M059J (cell line): ENCODE results near the gene C1orf21. TPM values are rescaled to one million over a fixed set of nuclear protein-coding genes. Genes with fewer than 3 reads are reported as not detected.

Experiments used
- DNase-seq: peaks from one replicate; pipeline ENCODE4 v3.0.0-alpha.2; 2012; ENCODE audit warnings: low read depth
- total RNA-seq: library from RNA; depleted of rRNA; stranded (reverse); fragments of >200 nt; shearing (Covaris generic); gene quantifications from 2 replicates; pipeline ENCODE4 v1.2.3, GENCODE V29; 2014

C1orf21 gene
- total RNA-seq, 1 experiment from 2014 or later = 22.2 TPM

DNA sequence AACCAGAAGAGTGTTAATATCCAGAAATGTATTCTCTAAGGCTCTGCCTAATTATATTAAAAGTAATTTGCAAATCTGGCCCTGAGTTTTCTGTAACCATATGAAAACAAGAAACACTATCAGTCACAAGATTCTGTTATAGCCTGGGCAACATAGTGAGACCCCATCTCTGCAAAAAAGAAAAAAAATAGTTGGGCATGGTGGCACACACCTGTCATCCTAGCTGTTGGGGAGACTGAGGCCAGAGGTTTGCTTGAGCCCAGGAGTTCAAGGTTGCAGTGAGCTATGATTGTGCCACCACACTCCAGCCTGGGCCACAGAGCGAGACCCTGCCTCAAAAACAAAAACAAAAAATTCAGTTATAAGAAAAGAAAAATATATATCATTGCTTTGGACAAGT is 25.6 kb downstream of the C1orf21 start:
- no peak for DNase-seq

DNA sequence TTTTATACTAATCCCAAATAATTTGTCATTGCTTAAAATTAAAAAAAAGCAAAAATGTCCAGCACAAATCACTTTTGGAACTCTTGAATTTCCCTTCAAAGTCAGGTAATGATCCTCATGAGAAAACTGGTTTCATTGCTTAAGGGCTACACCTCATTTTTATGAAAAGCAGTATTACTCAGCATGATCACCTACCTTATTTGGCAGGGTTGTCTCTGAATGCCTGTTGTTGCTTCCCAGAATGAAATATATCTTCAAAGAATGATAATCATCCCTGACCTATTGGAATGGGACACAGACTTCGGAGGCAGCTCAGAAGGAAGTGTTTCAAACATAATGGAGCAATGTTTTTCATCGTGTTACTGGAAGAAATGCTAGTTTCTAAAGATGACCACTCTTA is 29.7 kb downstream of the C1orf21 start:
- DNase-seq = no peak

GRCh38 chr1:184416946-184417345 is 30.1 kb downstream of the C1orf21 start:
- DNase-seq = no peak

GRCh38 chr1:184417916-184418315 is 31.1 kb downstream of the C1orf21 start:
- DNase-seq = no peak

DNA sequence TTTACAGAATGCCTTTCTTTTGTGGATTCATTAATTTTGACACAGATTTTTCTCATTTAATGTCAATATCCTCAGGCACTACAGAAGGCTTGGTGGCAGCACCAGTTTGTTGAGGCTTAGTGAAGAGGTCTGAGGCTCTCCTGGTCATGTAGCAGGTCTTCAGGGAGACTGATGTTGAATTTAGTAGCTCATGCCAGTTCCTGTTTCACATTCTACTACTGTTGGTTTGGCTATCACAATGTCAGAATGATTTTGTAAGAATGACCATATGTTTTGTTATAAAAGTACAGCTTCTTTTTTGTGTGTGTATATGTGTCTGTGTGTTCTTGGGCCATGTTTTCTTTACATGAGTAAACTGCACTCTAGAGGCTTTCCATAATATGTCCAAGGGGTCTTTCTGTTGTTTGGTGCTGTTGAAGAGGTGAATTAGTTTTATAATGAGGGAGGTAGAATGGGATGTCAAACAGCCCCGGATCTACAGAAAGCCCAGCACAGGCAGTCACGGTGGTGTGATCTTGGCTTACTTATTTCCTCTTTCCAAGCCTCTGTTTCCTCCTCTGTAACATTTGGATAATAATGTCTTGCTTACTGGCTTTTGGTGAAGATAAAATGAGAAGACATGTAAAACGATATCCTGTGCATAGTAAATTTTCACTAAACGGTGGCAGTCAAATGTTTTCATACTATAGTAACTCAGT is 32.0 kb downstream of the C1orf21 start:
- DNase-seq = no peak

DNA sequence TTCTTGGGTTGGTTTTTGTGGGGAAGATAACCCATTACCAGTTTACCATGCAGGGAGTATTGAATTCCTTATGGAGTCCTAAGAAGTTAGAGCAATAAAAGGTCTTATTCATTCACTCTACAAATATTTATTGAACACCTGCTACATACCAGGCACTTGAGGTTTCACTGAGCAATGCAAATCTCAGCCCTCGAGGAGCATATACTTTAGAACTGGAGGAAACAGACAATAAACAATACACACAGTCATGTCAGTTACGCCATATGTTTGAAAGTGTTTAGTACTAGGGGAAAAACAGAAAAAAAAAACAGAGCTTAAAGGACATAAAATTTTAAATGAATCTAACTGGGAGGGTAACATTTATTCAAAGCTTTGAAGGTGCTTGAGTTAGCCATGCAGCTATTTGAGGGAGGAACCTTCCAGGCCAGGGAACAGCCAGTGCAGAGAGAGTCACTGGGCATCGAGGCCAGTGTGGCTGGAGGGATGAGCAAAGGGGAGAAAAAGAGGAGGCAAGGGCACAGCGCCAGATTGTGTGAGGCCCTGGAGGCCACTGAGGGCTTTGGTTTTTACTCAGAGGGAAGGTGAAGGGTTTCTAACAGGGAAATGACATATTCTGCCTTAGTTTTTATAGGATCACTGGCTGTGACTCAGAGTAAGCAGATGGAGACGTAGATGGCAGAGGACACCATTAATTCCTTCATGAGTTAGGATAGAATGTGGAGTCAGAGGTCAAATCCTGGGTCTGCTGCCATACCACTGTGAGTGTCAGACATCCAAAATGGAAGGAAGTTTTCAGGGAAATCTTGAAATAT is 32.7 kb downstream of the C1orf21 start:
- peak; percentile 72 for DNase-seq

- no peak for DNase-seq
These were observed 35.8 kb downstream of the C1orf21 start for GRCh38 chr1:184422490-184423233.

- DNase-seq = no peak
These were observed 36.8 kb downstream of the C1orf21 start for GRCh38 chr1:184423649-184424048.

DNA sequence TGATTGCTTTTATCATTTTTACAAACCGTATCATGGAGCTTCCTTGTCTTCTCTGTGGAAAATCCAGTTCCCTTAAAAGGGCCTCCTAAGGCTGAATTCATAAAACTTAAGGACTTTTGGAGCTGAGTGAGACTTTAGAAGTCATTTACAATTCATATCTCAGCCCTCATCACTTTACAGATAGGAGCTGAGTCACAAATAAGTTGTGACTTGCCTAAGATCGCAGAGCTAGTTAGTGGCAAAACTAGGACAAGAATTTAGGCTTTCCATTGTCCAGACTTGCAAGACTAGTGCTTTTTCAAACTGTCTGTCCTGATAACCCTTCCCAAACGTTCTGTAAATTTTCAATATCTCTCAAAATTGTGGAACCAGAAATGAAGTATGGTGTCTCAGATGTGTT is 37.3 kb downstream of the C1orf21 start:
- no peak for DNase-seq

GRCh38 chr1:184424945-184425344 is 38.1 kb downstream of the C1orf21 start:
- DNase-seq = no peak

GRCh38 chr1:184425449-184426277 is 38.8 kb downstream of the C1orf21 start:
- DNase-seq = no peak

GRCh38 chr1:184426278-184426674 is 39.4 kb downstream of the C1orf21 start:
- DNase-seq = no peak

GRCh38 chr1:184427722-184428121 is 40.9 kb downstream of the C1orf21 start:
- no peak for DNase-seq

- no peak for DNase-seq
These were observed 41.8 kb downstream of the C1orf21 start for GRCh38 chr1:184428604-184429003.

DNA sequence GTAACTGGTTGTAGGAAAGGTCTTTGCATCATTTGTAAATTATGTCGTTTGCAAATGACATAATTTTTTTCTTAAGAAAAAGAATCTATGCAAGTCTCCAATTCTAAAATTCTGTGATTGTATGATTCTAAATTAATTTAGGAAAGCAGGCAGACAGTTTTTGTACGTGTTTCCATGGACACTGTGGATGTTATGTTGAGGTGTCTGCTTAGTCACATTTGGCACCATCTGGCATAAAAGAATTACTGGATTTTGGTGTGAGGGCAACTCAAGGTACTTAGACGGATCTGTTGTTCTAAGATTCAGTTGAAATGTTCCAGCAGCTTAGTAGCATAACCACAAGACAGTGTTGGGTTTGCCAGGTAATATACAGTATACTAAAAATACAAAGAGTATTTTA is 42.5 kb downstream of the C1orf21 start:
- DNase-seq = no peak

- DNase-seq = no peak
These were observed 47.2 kb downstream of the C1orf21 start for GRCh38 chr1:184433956-184434502.

DNA sequence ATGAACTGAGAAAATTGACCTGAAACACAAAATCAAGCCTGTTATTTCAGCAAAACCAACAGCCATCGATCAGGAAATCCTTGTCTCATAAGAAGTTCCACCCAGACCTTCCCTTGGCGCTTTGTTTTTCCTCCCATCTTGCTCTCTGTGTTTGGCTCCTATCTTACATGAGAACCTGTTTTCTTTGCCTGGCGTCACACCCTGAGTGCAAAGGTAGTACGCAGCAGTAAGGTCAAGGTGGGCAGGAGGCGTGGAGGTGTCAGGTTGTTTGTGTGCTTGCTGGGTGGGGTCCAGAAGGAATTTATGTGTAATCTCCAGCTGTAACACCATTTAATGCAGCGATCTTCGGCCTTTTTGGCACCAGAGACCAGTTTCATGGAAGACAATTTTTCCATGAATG is 50.5 kb downstream of the C1orf21 start:
- DNase-seq = no peak

GRCh38 chr1:184438363-184438762 is 51.5 kb downstream of the C1orf21 start:
- DNase-seq = no peak

DNA sequence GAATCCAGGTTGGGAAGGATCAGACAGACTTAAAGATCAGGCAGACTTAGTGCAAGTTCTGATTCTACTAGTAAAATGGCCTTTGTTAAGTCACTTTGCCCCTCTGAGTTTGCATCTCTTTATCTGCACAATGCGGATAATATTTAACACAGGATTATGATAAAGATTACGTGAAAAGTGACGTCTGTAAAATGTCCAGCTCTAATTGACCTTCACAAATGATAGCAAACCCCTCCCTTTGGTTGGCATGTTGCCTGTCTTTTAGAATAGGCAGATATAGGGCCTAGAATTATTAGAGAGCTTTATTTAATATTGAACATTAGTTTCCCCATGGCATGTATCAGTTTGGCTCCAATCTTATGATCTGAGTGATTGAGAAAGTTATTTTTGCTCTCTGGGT is 55.4 kb downstream of the C1orf21 start:
- no peak for DNase-seq

DNA sequence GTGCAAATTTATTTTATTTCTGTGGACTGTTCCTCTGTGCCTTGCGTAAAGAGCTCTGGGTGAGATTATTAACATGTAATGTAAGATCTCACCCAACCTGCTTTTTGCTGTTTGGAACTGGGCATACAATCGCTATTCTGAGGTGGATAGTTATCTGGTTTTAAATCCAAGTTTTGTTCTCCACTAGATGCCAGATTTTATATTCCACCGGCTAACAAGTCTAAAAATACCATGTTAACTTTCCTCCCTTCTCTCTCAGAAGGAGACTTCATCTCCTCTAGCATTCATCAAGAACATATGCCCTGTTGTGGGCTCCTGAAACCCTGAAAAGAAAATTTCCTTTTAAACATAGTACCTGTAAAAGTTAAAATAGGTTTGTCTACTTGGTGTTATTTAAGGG is 56.4 kb downstream of the C1orf21 start:
- DNase-seq = no peak

DNA sequence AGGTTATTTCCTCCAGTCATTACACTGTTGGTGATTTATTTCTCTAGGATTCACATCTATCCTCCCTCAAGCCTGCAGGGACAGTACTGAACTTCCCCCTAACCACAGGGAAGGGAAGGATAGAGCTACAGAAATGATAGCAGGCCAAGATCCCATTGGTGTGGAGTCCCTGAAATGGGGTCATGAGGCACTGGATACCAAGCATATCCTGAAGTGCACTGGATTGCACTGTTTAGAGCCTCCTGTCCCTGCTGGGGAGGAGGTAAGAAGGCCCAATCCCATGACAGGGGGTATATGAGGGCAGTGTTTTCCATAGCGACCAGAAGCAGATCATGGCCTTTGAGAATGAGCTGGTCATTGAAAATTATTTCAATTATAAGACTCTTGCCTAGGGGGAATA is 56.8 kb downstream of the C1orf21 start:
- no peak for DNase-seq
